HepG2 (cell line): Measurements from ENCODE around the gene TNNI3. TPM values are rescaled to one million over a fixed set of nuclear protein-coding genes. Genes with fewer than 3 reads are reported as not detected.

Source experiments
- GATAD1 ChIP-seq: IDR thresholded peaks from 2 replicates; pipeline ENCODE4 v1.6.1; 2016; ENCODE audit warnings: missing genetic modification reagents, missing compliant biosample characterization
- HOXA3 ChIP-seq: sonication (generic); formaldehyde crosslinking; IDR thresholded peaks from 2 replicates; pipeline ENCODE4 v1.5.0; 2020; ENCODE audit warnings: missing genetic modification reagents
- MEIS1 ChIP-seq: sonication (generic); formaldehyde crosslinking; IDR thresholded peaks from 2 replicates; pipeline ENCODE4 v1.9.0; 2021; ENCODE audit warnings: mild to moderate bottlenecking, missing genetic modification reagents, moderate library complexity, borderline replicate concordance
- NFE2 ChIP-seq: sonication (generic); formaldehyde crosslinking; IDR thresholded peaks from 2 replicates; pipeline ENCODE4 v1.4.0; 2020; ENCODE audit warnings: missing genetic modification reagents
- PRMT3 ChIP-seq: sonication (generic); formaldehyde crosslinking; IDR thresholded peaks from 2 replicates; pipeline ENCODE4 v1.8.1; 2022; ENCODE audit warnings: low read depth, mild to moderate bottlenecking, moderate library complexity, missing genetic modification reagents, borderline replicate concordance
- SAP130 ChIP-seq: IDR thresholded peaks from 2 replicates; pipeline ENCODE4 v1.6.1; 2016; ENCODE audit warnings: low read depth
- TSC22D2 ChIP-seq: sonication (generic); formaldehyde crosslinking; IDR thresholded peaks from 2 replicates; pipeline ENCODE4 v1.5.1; 2020; ENCODE audit warnings: missing genetic modification reagents, mild to moderate bottlenecking, borderline replicate concordance
- ZNF33B ChIP-seq: sonication (generic); formaldehyde crosslinking; IDR thresholded peaks from 2 replicates; pipeline ENCODE4 v1.5.1; 2020; ENCODE audit warnings: mild to moderate bottlenecking, missing genetic modification reagents
- ZNF556 ChIP-seq: sonication (generic); formaldehyde crosslinking; IDR thresholded peaks from 2 replicates; pipeline ENCODE4 v1.4.0; 2020; ENCODE audit warnings: mild to moderate bottlenecking, missing genetic modification reagents, borderline replicate concordance
- ZNF672 ChIP-seq: sonication (generic); formaldehyde crosslinking; IDR thresholded peaks from 2 replicates; pipeline ENCODE4 v1.8.1; 2022; ENCODE audit warnings: missing genetic modification reagents
- ZNF773 ChIP-seq: sonication (generic); formaldehyde crosslinking; IDR thresholded peaks from 2 replicates; pipeline ENCODE4 v1.4.0; 2020; ENCODE audit warnings: missing genetic modification reagents, borderline replicate concordance
- ZSCAN25 ChIP-seq: sonication (generic); formaldehyde crosslinking; IDR thresholded peaks from 2 replicates; pipeline ENCODE4 v1.8.0; 2022; ENCODE audit warnings: mild to moderate bottlenecking, missing genetic modification reagents
- polyA plus RNA-seq, 8 experiments: library from polyadenylated mRNA; depleted of rRNA in 3 of 8; stranded (reverse) in 7 of 8; unstranded in 1 of 8; fragments of >200 nt; fragmentation: Illumina TruSeq in 4 of 8; extraction: Trizol in 4 of 8; gene quantifications; 2 replicates each; pipeline versions ENCODE4 v1.2.1 to v1.2.3, GENCODE V29; 2011 to 2016; ENCODE audit warnings: low read depth in 4 of 8, missing spikeins in 1 of 8, mixed read lengths in 1 of 8; ENCODE audit not compliant: insufficient read depth in 1 of 8
- total RNA-seq, 5 experiments: library from RNA; depleted of rRNA; stranded (reverse); fragments of >200 nt; fragmentation: Illumina TruSeq; extraction: Trizol; gene quantifications; 2 replicates each; pipeline ENCODE4 v1.2.3, GENCODE V29; 2016; ENCODE audit warnings: low read depth in 1 of 5
- TF ChIP-seq, protein P1 (sequence below): sonication (generic); formaldehyde crosslinking; IDR thresholded peaks from 2 replicates; pipeline ENCODE4 v1.5.0; 2020; ENCODE audit warnings: mild to moderate bottlenecking, missing genetic modification reagents
- TF ChIP-seq, protein P2 (sequence below): sonication (generic); formaldehyde crosslinking; IDR thresholded peaks from 2 replicates; pipeline ENCODE4 v1.4.0; 2020; ENCODE audit warnings: missing genetic modification reagents, borderline replicate concordance
- TF ChIP-seq, protein P3 (sequence below): sonication (generic); formaldehyde crosslinking; IDR thresholded peaks from 2 replicates; pipeline ENCODE4 v1.4.0; 2020; ENCODE audit warnings: missing genetic modification reagents
- TF ChIP-seq, protein P4 (sequence below): sonication (generic); formaldehyde crosslinking; IDR thresholded peaks from 2 replicates; pipeline ENCODE4 v1.8.0; 2022; ENCODE audit warnings: mild to moderate bottlenecking, missing genetic modification reagents, borderline replicate concordance
- TF ChIP-seq, protein P5 (sequence below): sonication (generic); formaldehyde crosslinking; IDR thresholded peaks from 2 replicates; pipeline ENCODE4 v1.4.0; 2020; ENCODE audit warnings: missing genetic modification reagents

TNNI3 gene
- total and polyA plus RNA-seq, 2 of the 13 experiments (the other 11 are each of a cell fraction or from before 2014, with no cell fraction given), result 3.5 to 3.7 TPM

DNA sequence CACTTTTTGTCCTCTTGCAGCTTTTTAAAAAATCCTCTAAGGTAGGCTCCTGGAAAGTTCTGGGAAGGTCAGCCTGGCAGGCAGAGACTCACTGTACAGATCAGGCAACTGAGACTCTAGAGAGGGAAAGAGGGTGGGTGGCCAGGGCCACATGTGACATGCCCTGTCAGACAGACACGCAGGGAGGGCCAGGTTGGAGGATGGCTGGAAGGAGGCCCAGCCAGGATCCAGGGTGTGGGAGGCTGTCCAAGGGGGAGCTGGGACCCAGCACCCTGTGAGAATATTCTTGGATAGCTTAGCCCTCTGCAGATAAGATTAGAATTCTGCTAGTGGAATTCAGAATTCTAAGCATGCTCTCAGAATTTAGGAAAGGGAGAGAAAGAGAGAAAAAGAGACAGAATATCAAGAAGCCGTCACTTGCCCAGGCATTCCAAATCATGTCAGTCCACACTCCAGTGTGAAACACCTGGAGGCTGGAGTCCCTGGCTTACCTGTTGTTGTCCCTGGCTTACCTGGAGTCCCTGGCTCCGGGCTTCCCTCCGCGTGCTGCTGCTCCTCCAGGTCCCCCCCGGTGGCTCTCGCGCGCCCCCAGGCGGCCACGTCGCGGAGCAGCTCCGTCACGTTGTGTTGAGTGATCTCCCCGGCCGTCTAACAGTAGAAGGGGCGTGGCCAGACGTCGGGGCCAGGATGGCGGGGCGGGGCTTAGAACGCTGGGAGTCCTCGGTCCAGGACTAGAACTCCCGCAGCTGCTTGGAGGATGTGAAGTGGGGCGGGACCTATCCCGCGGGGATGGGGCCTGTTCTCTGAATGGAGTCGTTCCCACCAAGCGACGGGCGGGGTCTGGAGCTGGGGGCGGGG is 2.8 kb upstream of the TNNI3 start (continued):
- no peak for TF ChIP-seq PRMT3 (CRISPR knock-in tag)
- TF ChIP-seq GATAD1 (CRISPR knock-in tag), result no peak
- TF ChIP-seq, protein P1, sequence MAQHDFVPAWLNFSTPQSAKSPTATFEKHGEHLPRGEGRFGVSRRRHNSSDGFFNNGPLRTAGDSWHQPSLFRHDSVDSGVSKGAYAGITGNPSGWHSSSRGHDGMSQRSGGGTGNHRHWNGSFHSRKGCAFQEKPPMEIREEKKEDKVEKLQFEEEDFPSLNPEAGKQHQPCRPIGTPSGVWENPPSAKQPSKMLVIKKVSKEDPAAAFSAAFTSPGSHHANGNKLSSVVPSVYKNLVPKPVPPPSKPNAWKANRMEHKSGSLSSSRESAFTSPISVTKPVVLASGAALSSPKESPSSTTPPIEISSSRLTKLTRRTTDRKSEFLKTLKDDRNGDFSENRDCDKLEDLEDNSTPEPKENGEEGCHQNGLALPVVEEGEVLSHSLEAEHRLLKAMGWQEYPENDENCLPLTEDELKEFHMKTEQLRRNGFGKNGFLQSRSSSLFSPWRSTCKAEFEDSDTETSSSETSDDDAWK, result no peak
- no peak for TF ChIP-seq ZNF33B (CRISPR knock-in tag)
- TF ChIP-seq SAP130 (CRISPR knock-in tag), result peak; percentile 43
- peak; percentile 56; the same call in 1 of the 2 replicates for TF ChIP-seq TSC22D2 (CRISPR knock-in tag)
- no peak for TF ChIP-seq ZSCAN25
- TF ChIP-seq, protein P2, sequence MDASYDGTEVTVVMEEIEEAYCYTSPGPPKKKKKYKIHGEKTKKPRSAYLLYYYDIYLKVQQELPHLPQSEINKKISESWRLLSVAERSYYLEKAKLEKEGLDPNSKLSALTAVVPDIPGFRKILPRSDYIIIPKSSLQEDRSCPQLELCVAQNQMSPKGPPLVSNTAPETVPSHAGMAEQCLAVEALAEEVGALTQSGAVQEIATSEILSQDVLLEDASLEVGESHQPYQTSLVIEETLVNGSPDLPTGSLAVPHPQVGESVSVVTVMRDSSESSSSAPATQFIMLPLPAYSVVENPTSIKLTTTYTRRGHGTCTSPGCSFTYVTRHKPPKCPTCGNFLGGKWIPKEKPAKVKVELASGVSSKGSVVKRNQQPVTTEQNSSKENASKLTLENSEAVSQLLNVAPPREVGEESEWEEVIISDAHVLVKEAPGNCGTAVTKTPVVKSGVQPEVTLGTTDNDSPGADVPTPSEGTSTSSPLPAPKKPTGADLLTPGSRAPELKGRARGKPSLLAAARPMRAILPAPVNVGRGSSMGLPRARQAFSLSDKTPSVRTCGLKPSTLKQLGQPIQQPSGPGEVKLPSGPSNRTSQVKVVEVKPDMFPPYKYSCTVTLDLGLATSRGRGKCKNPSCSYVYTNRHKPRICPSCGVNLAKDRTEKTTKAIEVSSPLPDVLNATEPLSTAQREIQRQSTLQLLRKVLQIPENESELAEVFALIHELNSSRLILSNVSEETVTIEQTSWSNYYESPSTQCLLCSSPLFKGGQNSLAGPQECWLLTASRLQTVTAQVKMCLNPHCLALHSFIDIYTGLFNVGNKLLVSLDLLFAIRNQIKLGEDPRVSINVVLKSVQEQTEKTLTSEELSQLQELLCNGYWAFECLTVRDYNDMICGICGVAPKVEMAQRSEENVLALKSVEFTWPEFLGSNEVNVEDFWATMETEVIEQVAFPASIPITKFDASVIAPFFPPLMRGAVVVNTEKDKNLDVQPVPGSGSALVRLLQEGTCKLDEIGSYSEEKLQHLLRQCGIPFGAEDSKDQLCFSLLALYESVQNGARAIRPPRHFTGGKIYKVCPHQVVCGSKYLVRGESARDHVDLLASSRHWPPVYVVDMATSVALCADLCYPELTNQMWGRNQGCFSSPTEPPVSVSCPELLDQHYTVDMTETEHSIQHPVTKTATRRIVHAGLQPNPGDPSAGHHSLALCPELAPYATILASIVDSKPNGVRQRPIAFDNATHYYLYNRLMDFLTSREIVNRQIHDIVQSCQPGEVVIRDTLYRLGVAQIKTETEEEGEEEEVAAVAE, result no peak
- TF ChIP-seq, protein P3, sequence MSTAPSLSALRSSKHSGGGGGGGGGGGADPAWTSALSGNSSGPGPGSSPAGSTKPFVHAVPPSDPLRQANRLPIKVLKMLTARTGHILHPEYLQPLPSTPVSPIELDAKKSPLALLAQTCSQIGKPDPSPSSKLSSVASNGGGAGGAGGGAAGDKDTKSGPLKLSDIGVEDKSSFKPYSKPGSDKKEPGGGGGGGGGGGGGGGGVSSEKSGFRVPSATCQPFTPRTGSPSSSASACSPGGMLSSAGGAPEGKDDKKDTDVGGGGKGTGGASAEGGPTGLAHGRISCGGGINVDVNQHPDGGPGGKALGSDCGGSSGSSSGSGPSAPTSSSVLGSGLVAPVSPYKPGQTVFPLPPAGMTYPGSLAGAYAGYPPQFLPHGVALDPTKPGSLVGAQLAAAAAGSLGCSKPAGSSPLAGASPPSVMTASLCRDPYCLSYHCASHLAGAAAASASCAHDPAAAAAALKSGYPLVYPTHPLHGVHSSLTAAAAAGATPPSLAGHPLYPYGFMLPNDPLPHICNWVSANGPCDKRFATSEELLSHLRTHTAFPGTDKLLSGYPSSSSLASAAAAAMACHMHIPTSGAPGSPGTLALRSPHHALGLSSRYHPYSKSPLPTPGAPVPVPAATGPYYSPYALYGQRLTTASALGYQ, result no peak
- TF ChIP-seq ZNF556, result no peak
- TF ChIP-seq MEIS1 (CRISPR knock-in tag), result no peak
- no peak for TF ChIP-seq NFE2
- TF ChIP-seq, protein P4, sequence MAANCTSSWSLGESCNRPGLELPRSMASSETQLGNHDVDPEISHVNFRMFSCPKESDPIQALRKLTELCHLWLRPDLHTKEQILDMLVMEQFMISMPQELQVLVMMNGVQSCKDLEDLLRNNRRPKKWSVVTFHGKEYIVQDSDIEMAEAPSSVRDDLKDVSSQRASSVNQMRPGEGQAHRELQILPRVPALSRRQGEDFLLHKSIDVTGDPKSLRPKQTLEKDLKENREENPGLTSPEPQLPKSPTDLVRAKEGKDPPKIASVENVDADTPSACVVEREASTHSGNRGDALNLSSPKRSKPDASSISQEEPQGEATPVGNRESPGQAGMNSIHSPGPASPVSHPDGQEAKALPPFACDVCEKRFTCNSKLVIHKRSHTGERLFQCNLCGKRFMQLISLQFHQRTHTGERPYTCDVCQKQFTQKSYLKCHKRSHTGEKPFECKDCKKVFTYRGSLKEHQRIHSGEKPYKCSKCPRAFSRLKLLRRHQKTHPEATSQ, result no peak
- peak; percentile 47; the same call in 1 of the 2 replicates for TF ChIP-seq HOXA3 (CRISPR knock-in tag)
- no peak for TF ChIP-seq ZNF773 (CRISPR knock-in tag)
- no peak for TF ChIP-seq ZNF672 (CRISPR knock-in tag)
- TF ChIP-seq, protein P5, sequence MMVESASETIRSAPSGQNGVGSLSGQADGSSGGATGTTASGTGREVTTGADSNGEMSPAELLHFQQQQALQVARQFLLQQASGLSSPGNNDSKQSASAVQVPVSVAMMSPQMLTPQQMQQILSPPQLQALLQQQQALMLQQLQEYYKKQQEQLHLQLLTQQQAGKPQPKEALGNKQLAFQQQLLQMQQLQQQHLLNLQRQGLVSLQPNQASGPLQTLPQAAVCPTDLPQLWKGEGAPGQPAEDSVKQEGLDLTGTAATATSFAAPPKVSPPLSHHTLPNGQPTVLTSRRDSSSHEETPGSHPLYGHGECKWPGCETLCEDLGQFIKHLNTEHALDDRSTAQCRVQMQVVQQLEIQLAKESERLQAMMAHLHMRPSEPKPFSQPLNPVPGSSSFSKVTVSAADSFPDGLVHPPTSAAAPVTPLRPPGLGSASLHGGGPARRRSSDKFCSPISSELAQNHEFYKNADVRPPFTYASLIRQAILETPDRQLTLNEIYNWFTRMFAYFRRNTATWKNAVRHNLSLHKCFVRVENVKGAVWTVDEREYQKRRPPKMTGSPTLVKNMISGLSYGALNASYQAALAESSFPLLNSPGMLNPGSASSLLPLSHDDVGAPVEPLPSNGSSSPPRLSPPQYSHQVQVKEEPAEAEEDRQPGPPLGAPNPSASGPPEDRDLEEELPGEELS (CRISPR knock-in tag), result no peak
